ENCODE data around the gene LRBA.

Gene LRBA

GRCh38 chr4:150695162-150695561, 319.9 kb downstream of the LRBA start:
- Histone ChIP-seq H3K36me3 (replicated peaks; ENCODE audit: insufficient read depth, low read length) (no peaks in the 10 kb centered on the region), H3K4me3 (ENCODE audit: low read length) (no peak overlapping the region), H4K20me1 (ENCODE audit: insufficient read depth, low read length) (no peaks in the 10 kb centered on the region), H3K4me2 (ENCODE audit: low read depth, low read length) (no peak overlapping the region), H3K4me1 (ENCODE audit: low read length) (no peaks in the 10 kb centered on the region), H3K27me3 (replicated peaks; ENCODE audit: insufficient read depth, low read length) (no peaks in the 10 kb centered on the region), H3K9me2 (replicated peaks; ENCODE audit: insufficient read depth, low read length) (no peaks in the 10 kb centered on the region), H3K9me3 (replicated peaks; ENCODE audit: insufficient read depth, low read length) (no peaks in the 10 kb centered on the region), H2AFZ (ENCODE audit: low read length) (no peak overlapping the region), H3F3A (ENCODE audit: insufficient read depth, low read length) (no peaks in the 10 kb centered on the region), H3K27ac (ENCODE audit: low read length) (no peak overlapping the region), H3K79me2 (ENCODE audit: low read length) (no peaks in the 10 kb centered on the region), H3K9ac (ENCODE audit: low read length) (no peak overlapping the region)
- no peak for DNase-seq
- TF ChIP-seq EZH2 (optimal IDR thresholded peaks at IDR 0.05; ENCODE audit: low read depth, low read length) (no peak), CTCF (IDR thresholded peaks at IDR 0.05; ENCODE audit: low read length) (no peak), EZH2phosphoT487 (IDR thresholded peaks at IDR 0.05; ENCODE audit: low read length) (no peak)

GRCh38 chr4:150694438-150694837, 320.6 kb downstream of the LRBA start:
- no peaks in the 10 kb centered on the region for H3K4me1 ChIP-seq (ENCODE audit: low read length)
- H3K27ac ChIP-seq (ENCODE audit: low read length): no peak overlapping the region
- H3K4me3 ChIP-seq (ENCODE audit: low read length): no peak overlapping the region
- H3K36me3 ChIP-seq (replicated peaks; ENCODE audit: insufficient read depth, low read length): no peaks in the 10 kb centered on the region
- H4K20me1 ChIP-seq (ENCODE audit: insufficient read depth, low read length): no peaks in the 10 kb centered on the region
- no peak overlapping the region for H3K4me2 ChIP-seq (ENCODE audit: low read depth, low read length)
- no peaks in the 10 kb centered on the region for H3F3A ChIP-seq (ENCODE audit: insufficient read depth, low read length)
- no peaks in the 10 kb centered on the region for H3K27me3 ChIP-seq (replicated peaks; ENCODE audit: insufficient read depth, low read length)
- no peaks in the 10 kb centered on the region for H3K9me3 ChIP-seq (replicated peaks; ENCODE audit: insufficient read depth, low read length)
- H2AFZ ChIP-seq (ENCODE audit: low read length): no peak overlapping the region
- no peak for DNase-seq
- no peak overlapping the region for H3K9ac ChIP-seq (ENCODE audit: low read length)
- TF ChIP-seq CTCF (IDR thresholded peaks at IDR 0.05; ENCODE audit: low read length): no peak
- TF ChIP-seq EZH2 (optimal IDR thresholded peaks at IDR 0.05; ENCODE audit: low read depth, low read length): no peak
- TF ChIP-seq EZH2phosphoT487 (IDR thresholded peaks at IDR 0.05; ENCODE audit: low read length): no peak
- H3K9me2 ChIP-seq (replicated peaks; ENCODE audit: insufficient read depth, low read length): no peaks in the 10 kb centered on the region
- no peaks in the 10 kb centered on the region for H3K79me2 ChIP-seq (ENCODE audit: low read length)

- H3K36me3 ChIP-seq (replicated peaks; ENCODE audit: insufficient read depth, low read length): no peaks in the 10 kb centered on the region
- no peaks in the 10 kb centered on the region for H4K20me1 ChIP-seq (ENCODE audit: insufficient read depth, low read length)
- H3K4me3 ChIP-seq (ENCODE audit: low read length): no peak overlapping the region
- no peaks in the 10 kb centered on the region for H3K4me1 ChIP-seq (ENCODE audit: low read length)
- no peaks in the 10 kb centered on the region for H3F3A ChIP-seq (ENCODE audit: insufficient read depth, low read length)
- H3K27ac ChIP-seq (ENCODE audit: low read length): no peak overlapping the region
- no peak overlapping the region for H3K9ac ChIP-seq (ENCODE audit: low read length)
- H3K9me2 ChIP-seq (replicated peaks; ENCODE audit: insufficient read depth, low read length): no peaks in the 10 kb centered on the region
- no peak overlapping the region for H3K4me2 ChIP-seq (ENCODE audit: low read depth, low read length)
- DNase-seq: no peak
- H3K9me3 ChIP-seq (replicated peaks; ENCODE audit: insufficient read depth, low read length): no peaks in the 10 kb centered on the region
- H3K27me3 ChIP-seq (replicated peaks; ENCODE audit: insufficient read depth, low read length): no peaks in the 10 kb centered on the region
- H2AFZ ChIP-seq (ENCODE audit: low read length): no peak overlapping the region
- TF ChIP-seq EZH2 (optimal IDR thresholded peaks at IDR 0.05; ENCODE audit: low read depth, low read length): no peak
- H3K79me2 ChIP-seq (ENCODE audit: low read length): no peaks in the 10 kb centered on the region
Measured at GRCh38 chr4:150683775-150684350, 331.2 kb downstream of the LRBA start.

- H3K27me3 ChIP-seq (replicated peaks; ENCODE audit: insufficient read depth, low read length): no peaks in the 10 kb centered on the region
- no peak overlapping the region for H3K9ac ChIP-seq (ENCODE audit: low read length)
- H2AFZ ChIP-seq (ENCODE audit: low read length): no peak overlapping the region
- no peak for TF ChIP-seq EZH2 (optimal IDR thresholded peaks at IDR 0.05; ENCODE audit: low read depth, low read length)
- TF ChIP-seq EZH2phosphoT487 (IDR thresholded peaks at IDR 0.05; ENCODE audit: low read length): no peak
- no peak for TF ChIP-seq CTCF (IDR thresholded peaks at IDR 0.05; ENCODE audit: low read length)
- no peaks in the 10 kb centered on the region for H3K9me3 ChIP-seq (replicated peaks; ENCODE audit: insufficient read depth, low read length)
- DNase-seq: no peak
- no peaks in the 10 kb centered on the region for H4K20me1 ChIP-seq (ENCODE audit: insufficient read depth, low read length)
- no peaks in the 10 kb centered on the region for H3F3A ChIP-seq (ENCODE audit: insufficient read depth, low read length)
- H3K79me2 ChIP-seq (ENCODE audit: low read length): no peaks in the 10 kb centered on the region
- no peaks in the 10 kb centered on the region for H3K9me2 ChIP-seq (replicated peaks; ENCODE audit: insufficient read depth, low read length)
- no peak overlapping the region for H3K4me3 ChIP-seq (ENCODE audit: low read length)
- H3K4me1 ChIP-seq (ENCODE audit: low read length): no peaks in the 10 kb centered on the region
- no peaks in the 10 kb centered on the region for H3K36me3 ChIP-seq (replicated peaks; ENCODE audit: insufficient read depth, low read length)
- H3K4me2 ChIP-seq (ENCODE audit: low read depth, low read length): no peak overlapping the region
- H3K27ac ChIP-seq (ENCODE audit: low read length): no peak overlapping the region
Measured at GRCh38 chr4:150682126-150682525, 333.0 kb downstream of the LRBA start.

Data from MM.1S (cell line).